HL-60/S4 treated with retinoic acid at 250 ng/mL for 4 days and 3 days (cell line): ENCODE results near the gene KRTAP1-5.
"Not testable (repeated sequence)": the region's sequence is repeated elsewhere in the genome, so short reads cannot be mapped to it uniquely, and the experiment has no call there.

Source experiments
- in situ Hi-C: fragments of 300-500 bp; cut with MboI; formaldehyde crosslinking; loops from 2 replicates; pipeline ENCODE4 v1.7.0; 2022; ENCODE audit warnings: low sequenced_read_pairs

The KRTAP1-5 gene

DNA sequence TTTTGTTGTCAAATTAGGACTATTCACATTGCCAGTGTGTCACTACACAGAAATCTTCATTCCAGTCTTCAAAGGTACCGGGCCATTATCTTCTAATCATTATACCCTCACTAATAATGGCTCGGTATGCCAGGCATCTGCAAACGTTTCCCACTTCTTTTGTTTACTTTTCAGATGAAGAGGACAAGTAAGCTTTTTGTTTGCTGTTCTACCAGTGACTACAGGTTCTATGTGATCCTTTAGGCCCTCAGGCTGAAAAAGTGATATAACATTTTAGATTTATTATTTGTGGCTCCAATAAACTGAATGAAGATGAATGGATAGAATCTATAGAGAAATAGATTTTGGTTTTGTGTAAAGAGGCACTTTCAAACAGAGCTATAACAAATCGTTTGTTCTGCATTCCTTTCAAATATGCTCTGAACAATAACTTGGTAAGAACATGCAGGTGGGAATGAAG lies 17.7 kb downstream of the KRTAP1-5 start:
- in situ Hi-C loops: no loop called here

- in situ Hi-C loops: no loop called here
These were observed 18.2 kb downstream of the KRTAP1-5 start, which contains the start of gene KRTAP3-1 for GRCh38 chr17:41008811-41009210. Gene KRTAP3-1 (minus strand): TSS chr17:41009128. CDS start chr17:41009074, 54 bp downstream.

GRCh38 chr17:41004397-41004796 lies 22.6 kb downstream of the KRTAP1-5 start:
- in situ Hi-C loops: no loop called here

- in situ Hi-C loops: no loop called here
These were observed 23.1 kb downstream of the KRTAP1-5 start for GRCh38 chr17:41003926-41004325.

DNA sequence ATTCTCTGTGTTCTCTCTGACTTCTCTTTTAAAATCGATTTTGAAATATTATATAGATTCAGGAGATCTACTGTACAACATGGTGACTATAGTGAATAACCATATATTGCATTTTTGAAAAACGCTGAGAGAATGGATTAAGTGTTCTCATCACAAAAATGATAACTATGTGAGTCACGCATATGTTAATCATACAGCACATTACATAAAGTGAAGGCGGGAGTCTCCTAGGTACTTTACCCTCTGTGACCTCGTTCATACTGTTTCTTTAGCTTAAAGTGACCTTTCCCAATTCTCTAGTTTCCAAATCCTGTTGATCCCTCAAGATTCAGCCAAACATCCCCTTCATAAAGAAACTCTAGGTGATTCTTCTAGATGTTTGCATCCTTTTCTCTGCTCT lies 24.2 kb downstream of the KRTAP1-5 start:
- in situ Hi-C loops: no loop called here

GRCh38 chr17:41001795-41002194 lies 25.2 kb downstream of the KRTAP1-5 start:
- in situ Hi-C loops: no loop called here

DNA sequence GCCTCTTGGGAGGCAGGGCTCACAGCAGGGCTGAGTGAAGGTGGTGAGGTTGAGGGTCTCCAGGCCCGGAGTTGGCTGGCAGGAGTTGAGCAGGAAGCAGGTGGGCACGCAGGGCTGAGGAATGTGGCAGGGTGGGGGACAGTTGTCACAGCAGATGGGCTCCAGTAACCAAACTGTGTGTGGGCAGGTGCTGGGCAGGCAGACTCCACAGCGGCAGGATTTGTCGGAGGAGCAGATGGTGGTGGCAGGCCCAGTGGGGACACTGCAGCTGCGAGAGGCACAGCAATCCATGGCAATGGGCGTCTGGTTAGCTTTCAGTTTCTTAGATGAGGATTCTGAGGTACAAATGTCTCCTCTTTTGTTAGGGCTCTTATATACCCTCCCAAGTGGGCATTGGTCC lies 27.4 kb downstream of the KRTAP1-5 start, which contains the start of gene KRTAP3-2:
KRTAP3-2 (minus strand) TSS at position 344 of the 400 bp plus-strand sequence; CDS start at position 291, 53 bp downstream.
- in situ Hi-C loops: not testable (repeated sequence)

DNA sequence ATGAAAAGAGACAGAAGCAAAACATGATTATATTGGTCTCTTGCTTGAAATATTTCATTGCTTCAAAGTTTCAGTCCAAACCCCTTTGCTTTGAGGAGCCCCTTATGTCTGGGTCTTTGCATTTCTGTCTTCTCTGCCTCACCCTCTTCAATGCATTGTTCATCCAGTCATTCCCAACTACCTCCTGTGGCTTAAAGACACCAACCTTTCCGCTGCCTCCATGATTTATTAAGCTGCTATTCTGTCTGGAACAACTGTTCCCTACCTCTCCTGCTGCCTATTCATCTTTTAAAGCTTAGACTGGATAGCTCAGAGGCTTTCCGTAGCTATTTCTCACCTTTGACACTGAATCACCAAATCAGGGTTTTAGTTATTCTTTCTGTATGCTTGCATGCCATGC lies 29.6 kb downstream of the KRTAP1-5 start:
- in situ Hi-C loops: no loop called here

DNA sequence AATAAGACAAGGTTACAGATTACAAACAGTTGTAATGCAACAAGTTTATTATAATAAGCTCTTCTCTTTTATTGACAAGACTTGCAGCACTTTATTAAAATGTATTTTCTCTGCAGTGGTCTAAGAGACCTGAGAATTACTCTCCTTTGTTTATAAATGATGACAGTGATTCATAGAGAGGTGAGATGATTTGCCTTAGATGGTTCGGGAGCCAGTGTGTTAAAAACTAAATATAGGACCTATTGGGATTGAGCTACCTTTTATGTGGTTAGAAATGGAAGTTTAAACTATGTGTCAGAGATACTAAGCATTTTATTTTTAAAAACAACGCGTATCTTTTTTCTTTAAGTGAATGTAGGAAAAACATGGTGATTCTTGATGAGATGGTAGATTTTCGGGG lies 30.2 kb downstream of the KRTAP1-5 start:
- in situ Hi-C loops: no loop called here

DNA sequence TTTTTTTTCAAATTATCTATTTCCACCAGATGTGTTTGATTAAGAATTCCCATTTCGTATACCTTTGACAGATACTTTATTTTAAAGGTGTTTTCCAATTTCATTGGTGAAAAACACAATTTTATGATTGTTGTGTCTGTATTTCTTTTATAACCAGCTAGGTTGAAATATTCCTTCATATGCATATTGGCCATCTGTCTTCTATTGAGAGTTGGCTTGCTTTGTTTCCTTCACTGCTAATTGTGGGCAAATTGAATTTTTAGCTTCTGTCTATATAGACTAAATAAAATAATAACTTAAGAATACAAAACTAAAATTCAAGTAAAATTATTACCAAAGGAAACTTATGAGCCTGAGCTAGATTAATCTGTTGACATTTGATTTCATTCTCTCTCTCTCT lies 31.9 kb downstream of the KRTAP1-5 start:
- in situ Hi-C loops: no loop called here

- in situ Hi-C loops: no loop called here
These were observed 33.2 kb downstream of the KRTAP1-5 start, which contains the start of gene KRTAP3-3 for GRCh38 chr17:40993839-40994238. Gene KRTAP3-3 (minus strand): TSS chr17:40994164. CDS start chr17:40994097, 67 bp downstream.

DNA sequence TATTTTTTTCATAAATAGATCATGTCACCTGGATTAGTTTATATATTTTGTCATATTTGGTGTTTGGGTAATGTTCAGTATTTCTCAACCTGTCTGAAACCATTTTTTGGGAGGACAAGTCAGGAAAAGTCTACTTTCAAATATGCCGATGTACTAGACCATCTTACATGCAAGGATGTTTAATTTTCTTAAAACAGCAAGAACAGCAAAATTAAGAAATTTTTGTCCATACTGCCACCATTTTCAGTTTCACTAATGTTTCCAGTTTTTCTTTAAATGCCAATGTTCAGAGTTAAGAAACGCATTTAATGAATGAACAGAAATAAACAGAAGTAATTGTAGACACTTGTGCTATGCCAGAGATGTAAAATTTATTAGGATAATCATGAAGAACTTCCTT lies 33.9 kb downstream of the KRTAP1-5 start:
- in situ Hi-C loops: no loop called here

GRCh38 chr17:40992666-40993065 lies 34.3 kb downstream of the KRTAP1-5 start:
- in situ Hi-C loops: no loop called here

- in situ Hi-C loops: no loop called here
These were observed 40.1 kb downstream of the KRTAP1-5 start for GRCh38 chr17:40986920-40987319.

DNA sequence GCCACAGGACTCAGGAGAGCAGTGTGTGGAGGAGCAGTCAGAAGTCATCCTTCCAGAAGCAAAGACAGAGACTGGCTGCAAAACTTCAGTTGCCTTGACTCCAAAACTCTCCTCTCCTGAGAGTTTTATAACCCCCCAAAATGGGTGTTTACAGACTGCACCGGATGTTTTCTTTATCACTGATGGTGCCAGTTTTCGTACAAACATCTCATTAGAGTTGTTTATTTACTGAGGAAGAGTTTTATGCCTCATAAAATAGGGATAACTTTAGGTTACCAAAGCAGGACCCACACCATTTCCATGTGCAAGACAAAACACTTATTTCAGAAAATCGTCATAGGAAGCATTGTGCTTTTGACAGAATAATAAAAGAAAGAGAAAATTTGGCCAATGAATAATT lies 42.8 kb downstream of the KRTAP1-5 start, which contains the start of gene KRT40:
KRT40 (minus strand) TSS at position 101 of the 400 bp plus-strand sequence; CDS start at position 48, 53 bp downstream.
- in situ Hi-C loops: no loop called here

GRCh38 chr17:40981115-40981514 lies 45.9 kb downstream of the KRTAP1-5 start:
- in situ Hi-C loops: no loop called here

GRCh38 chr17:40980596-40980995 lies 46.4 kb downstream of the KRTAP1-5 start:
- in situ Hi-C loops: no loop called here

DNA sequence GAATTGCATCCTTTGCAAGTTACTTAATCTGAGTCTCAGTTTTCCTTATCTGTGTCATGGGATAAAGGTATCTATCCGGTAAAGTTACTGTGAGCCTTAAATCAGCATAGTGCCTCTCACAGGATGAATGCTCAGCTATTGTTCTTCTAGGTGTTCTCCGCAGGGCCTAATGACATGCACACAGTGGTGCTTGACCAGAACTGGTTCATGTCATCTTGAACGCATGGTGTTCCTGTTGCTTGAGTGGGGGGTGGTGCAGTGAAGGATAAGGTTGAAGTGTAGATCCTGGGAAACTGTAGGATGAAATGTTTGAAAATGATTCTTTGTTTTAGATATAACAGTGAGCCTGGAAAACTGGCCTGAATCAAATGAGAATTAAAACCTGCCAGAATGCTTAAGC lies 46.9 kb downstream of the KRTAP1-5 start:
- in situ Hi-C loops: no loop called here

GRCh38 chr17:40978575-40979151 lies 48.3 kb downstream of the KRTAP1-5 start:
- in situ Hi-C loops: no loop called here
